T follicular helper cell (primary cell): ENCODE data around the gene OR11L1.

ENCODE experiments used
- DNase-seq: peaks from one replicate; pipeline ENCODE4 v3.0.0-alpha.2; 2020; ENCODE audit warnings: low read depth
- total RNA-seq, 2 experiments: gene quantifications; one replicate each; lab custom pipeline; 2026; lab: John Stamatoyannopoulos, UW

The OR11L1 gene, protein sequence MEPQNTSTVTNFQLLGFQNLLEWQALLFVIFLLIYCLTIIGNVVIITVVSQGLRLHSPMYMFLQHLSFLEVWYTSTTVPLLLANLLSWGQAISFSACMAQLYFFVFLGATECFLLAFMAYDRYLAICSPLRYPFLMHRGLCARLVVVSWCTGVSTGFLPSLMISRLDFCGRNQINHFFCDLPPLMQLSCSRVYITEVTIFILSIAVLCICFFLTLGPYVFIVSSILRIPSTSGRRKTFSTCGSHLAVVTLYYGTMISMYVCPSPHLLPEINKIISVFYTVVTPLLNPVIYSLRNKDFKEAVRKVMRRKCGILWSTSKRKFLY
- total RNA-seq = 0 reads per million in 2 experiments

DNA sequence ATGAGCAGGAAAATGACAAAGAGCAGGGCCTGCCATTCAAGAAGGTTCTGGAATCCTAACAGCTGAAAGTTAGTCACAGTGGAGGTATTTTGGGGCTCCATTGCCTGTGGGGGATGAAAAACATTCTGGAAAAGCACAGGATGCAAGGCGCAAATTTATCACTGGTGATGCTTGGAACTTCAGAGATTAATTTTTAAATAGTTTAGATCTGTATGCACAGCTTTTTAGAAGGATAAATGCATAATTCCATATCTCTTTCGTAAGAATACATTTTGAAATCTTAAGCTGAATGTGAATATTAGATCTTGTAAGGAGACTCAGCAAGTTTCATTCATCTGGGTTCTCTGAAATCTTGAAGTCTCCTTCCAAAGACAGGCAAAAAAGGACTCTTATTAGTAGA, at the start of gene OR11L1:
OR11L1 (minus strand) TSS at position 101 of the 400 bp plus-strand sequence; CDS start at position 101, 0 bp downstream.
- DNase-seq = no peak

DNA sequence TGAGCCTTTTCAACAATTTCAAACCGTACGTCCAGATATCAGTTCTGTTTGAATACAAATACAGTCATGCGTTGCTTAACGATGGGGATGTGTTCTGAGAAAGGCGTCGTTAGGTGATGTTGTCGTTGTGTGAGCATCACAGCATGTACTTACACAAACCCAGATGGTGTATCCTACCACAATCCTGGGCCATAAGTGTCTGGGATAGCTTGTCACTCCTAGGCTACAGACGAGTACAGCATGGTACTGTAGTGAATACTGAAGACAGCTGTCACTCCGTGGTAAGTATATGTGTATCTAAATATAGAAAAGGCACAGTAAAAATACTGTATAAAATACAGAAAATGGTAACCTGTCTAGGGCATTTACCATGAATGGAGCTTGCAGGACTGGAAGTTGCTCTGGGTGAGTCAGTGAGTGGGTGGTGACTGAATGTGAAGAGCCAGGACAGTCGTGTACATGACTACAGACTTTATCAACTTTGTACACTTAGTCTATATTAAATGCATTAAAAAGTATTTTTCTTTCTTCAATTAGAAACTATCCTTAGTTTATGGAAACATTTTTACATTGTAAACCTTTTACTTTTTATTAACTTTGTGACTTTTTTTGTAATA, 43.2 kb upstream of the OR11L1 start:
- DNase-seq = no peak

DNA sequence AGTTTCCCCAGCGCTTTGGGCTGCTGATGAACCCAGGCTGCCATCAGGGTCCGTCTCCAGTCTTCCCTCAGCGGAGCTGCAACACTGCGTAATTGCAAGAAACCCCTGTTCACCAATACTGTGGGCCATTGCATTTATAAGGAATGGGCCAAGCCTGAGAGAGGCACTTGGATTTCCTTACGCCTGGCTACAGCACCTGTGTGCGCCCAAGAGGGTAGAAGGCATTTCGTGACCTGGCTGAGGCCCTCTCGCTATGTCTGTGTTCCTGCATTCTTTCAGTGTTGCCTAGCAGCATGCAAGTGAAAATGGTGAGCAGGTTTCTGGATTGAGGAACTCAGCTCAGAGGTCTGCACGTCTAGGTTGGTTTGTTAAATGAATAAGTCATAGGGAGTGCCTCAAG, 41.6 kb upstream of the OR11L1 start:
- no peak for DNase-seq

DNA sequence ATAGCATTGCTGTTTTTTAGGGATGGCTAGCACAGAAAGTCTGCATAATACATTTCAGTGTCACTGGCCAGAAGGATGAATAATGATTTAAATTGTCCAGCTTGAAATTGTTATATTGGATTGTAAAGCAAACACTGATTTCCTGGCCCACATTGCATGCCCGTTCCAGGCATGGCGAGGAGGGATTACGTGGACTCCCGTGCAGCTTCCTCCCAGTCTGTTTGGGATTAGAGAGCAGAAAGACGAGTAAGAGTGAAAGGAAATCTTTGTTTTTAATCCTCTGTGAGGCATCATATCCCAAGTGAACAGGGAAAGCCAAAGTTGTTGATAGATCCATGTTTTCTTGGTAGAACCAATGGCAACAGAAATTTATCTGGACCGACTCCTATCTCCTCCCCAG, 23.7 kb upstream of the OR11L1 start:
- no peak for DNase-seq

DNA sequence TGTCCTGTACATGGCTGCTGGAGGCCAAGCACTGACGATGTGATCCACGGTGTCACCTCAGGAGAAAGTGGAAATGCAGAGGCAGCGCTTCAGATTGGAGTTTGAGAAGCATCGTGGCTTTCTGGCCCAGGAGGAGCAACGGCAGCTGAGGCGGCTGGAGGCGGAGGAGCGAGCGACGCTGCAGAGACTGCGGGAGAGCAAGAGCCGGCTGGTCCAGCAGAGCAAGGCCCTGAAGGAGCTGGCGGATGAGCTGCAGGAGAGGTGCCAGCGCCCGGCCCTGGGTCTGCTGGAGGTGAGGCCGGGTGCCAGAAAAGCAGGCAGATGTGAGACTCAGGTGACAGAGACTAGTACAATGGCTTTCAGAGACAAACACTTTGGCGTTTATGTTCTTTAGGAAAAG, 22.9 kb upstream of the OR11L1 start:
- no peak for DNase-seq

DNA sequence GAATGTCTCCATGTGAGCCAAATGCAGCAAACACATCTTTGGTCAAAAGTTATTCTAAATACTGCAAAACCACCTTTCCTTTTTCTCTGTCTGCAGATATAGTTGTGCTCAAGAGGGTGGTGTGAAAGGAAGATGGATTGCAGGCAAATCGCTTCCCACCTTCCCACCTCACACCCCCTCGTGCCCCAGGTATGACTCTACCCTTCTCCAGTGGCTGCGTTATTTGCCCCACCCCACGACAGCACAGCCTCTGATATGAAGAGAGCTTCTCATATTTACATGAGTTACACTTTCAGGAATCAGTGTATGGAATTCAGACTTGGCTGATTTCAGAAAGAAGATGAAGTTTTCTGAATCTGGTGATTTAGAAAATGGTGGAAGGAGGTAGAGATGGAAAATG, 21.1 kb upstream of the OR11L1 start:
- no peak for DNase-seq

DNA sequence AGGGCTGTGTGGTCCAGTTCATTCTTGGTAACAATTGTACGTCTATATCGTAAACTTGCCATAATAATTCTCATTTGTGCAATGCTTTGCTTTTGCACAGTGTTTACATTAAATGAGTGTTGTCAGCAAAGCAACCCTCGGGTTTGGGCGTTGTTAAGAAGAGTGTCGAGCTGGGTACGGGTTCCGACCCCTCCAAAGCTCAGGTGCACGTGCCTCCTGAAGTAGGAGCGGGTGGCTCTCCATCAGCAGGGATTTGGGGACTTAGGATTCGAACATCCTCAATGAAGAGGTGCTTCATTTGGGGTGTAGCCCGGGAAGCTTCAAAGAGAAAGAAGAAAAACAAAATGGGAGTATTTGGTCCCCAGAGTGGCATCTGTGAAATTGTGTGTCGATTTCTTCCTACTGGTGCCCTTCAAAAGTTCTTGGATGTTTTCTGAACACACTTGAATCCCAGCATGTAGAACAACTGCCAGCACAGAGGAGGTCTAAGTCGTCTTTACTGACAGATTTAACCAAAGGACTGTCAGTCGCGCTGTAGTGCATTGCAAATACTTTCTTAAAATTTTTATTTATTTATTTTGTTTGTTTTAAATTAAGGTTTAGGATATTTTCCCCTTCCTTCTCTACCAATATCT, 16.4 kb upstream of the OR11L1 start:
- DNase-seq = no peak

DNA sequence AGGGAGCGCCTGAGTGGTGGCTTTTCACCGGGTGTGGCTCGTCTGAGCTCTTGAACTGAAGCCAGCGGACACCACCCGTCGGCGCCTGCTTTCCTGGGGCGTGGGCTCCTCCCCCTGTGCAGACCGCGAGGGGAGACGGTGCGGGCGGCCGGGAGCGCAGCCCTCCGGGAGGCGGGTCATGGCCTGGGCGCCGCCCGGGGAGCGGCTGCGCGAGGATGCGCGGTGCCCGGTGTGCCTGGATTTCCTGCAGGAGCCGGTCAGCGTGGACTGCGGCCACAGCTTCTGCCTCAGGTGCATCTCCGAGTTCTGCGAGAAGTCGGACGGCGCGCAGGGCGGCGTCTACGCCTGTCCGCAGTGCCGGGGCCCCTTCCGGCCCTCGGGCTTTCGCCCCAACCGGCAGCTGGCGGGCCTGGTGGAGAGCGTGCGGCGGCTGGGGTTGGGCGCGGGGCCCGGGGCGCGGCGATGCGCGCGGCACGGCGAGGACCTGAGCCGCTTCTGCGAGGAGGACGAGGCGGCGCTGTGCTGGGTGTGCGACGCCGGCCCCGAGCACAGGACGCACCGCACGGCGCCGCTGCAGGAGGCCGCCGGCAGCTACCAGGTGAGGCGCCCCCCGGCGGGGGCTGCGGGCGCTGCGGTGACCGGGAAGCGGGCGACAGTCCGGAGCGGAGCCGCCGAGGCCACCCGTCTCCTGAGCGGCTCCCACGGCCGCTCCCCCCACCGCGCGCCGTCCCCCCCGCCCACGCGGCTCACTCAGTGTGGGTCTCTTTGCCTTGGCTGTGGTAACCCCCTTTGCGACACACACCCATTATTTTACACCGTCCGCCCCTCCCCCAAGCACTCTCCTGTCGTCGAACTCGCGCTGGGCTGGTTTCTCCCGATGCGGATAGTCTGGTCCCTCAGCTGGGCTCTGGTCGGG, 15.6 kb upstream of the OR11L1 start, which contains the start of gene TRIM58:
TRIM58 (plus strand) TSS at position 119 of the 916 bp plus-strand sequence; CDS start at position 179, 60 bp downstream.
- DNase-seq = no peak

DNA sequence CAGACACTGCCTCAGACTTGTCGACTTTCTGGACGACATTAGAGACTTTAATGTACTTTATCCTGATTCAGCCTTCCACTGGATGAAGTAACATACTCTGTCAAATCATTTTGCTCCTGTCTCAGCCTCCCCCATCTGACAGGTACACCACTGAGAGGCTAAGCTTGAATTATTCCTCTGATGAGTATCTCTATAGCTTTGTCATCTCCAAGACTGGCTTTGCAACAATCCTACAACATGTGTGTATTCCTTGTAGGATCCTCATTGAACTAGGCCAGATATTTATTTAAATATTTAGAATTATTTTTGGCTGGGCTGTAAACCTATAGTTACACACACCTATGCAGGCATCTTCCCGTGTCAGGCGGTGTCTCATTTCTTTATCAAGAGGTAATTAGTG, 14.2 kb upstream of the OR11L1 start:
- no peak for DNase-seq

DNA sequence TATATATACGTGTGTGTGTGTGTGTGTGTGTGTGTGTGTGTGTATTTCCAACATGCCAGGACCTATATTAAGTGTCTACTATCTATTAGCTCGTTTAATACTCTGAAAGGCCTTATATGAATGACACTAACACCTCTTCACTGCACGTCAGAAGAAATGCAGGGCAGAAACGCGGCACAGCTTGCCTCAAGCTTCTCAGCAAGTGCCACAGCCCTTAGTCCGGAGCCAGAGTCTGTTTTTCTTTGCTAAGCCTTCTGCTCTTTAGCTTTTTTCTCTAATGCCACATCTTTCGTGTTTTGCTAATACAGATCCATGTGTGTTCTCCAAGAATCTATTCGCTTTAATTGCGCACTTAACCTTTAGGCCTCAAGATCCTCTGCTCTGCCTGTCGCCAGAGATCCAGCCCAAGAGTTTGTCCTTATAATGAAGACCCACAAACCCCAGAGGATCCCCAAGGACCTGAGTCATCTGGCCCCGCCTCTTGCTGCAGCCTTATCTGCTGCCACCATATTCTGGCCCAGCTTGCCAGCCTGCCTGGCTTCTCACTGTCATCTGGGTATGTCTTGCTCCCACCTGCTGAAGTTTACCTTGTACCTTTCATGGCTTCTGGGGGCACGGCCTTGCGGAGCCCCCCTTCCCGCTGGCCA, 13.3 kb upstream of the OR11L1 start:
- no peak for DNase-seq

DNA sequence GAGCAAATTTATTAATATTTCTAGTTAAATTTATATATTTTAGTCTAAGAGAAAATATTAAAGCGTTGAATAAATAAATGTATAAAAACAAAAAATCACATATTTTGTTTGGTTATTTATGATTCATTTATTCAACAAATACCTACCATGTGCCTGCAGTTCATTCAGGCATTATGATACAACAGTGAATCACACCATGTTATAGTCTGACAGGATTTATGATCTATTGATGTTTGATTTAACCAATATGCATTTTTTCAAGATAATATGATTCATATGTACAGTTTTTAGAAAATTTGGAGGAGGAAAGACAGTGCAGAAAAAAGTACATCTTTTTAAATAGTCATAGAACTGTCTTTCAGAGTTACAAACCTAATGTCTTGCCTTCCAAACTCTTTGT, 7.9 kb upstream of the OR11L1 start:
- DNase-seq = no peak

DNA sequence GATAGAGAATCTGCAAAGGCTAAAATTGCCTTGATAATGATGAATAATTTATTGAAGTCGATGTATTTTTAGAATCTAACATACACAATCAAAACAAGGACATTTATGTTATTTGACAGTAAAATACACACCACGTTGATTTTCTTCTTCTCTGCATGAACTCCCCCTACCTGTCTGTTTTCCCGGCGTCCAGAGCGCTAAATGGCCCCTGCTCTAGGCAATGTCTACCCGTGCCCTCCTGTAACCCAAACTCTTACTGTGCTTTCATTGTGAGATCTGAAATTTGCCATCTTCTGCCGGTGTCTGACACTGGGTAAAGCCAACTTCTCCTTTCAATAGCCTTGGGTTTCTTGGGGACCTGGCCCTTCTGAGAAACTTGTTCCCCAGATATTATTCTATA, 6.7 kb upstream of the OR11L1 start:
- DNase-seq = no peak

DNA sequence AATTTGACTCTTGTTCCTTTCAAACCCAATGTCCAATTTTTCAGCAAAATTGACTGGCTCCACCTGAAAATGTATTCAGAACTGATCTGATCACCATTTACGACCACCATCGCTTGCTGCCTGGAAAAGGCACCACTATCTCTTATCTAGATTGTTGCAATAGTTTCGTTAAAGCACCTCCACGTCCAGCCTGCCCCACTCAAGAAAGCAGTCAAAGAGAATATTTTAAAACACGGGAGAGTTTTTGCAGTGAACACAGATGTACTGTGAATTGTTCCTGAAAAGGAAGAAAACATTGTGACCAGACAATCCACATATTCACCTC, 4.0 kb upstream of the OR11L1 start:
- no peak for DNase-seq

DNA sequence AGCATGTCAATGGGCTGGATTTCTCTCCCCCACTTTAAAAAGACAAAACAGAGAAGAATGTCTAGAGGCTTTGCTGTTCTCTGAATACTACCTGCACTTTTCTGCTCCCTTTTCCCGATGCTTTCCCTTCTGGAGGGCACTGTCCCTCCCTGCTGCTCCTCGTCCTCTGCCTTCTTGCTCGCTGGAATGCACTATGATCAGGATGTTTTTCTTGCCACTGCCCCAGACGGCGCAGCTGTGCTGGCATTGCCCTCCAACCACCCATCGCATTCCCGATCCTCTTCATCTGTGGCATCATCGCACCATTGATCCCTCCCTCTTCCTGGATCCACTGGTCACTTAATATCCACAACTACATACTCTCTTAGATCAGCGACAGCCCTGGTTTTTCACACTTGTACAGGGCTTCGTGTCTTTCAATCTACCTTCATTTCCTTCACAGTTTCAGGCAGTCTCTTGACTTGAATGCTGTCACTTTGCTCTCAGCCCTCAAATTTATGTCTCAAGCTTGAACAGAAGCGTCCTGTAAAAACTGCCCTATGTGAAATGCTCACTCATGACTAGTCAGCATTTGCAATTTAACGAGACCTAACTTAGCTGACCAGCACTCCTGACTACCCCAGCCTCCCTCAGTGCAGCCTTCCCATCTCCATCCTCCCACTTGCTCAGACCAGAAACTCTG, 3.5 kb upstream of the OR11L1 start:
- DNase-seq = no peak

DNA sequence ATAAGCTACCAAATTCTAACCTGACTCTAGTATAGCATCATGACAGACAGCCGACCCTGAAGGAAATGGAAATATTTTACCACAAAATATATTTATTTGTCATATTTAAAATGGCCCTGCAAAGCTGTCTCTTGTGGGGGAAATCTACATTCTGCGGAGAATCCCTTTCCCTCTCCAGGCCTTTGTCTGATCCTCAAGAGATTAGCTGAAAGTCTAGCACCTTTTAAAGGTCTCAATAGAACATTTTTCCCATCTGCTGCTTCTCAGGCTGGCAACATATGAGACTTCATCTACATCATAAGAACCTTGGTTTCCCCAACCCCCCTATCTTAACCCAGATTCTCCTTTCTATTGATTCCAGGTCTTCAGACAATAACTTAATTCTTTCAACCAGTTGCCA, 1.7 kb upstream of the OR11L1 start:
- DNase-seq = no peak

DNA sequence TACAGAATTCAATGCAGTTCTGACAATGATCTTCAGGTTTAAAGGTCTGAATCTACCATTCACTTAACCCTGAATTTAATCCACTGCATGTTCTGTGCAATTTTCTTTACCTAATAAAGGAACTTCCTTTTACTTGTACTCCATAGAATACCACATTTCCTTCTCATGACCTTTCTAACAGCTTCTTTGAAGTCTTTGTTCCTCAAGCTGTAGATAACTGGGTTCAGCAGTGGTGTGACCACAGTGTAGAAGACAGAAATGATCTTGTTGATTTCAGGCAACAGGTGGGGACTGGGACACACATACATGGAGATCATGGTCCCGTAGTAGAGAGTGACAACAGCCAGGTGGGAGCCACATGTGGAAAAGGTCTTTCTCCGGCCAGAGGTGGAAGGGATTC, 878 bp downstream of the OR11L1 start:
- DNase-seq = no peak

DNA sequence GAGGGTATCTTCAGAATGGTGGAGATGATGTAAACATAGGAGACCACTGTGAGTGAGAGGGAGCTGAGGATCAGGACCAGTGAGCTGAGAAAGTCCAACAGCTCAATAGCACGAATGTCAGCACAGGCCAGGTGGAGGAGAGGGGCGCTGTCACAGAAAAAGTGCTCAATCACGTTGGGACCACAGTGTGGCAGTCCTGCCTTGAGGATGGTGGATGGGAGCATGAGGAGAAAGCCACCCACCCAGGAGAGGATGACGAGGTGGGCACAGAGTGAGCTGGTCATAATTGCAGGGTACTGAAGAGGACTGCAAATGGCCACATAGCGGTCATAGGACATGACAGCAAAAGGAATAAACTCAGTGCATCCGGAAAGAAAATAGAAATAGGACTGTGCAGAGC, 8.1 kb downstream of the OR11L1 start:
- DNase-seq = no peak

DNA sequence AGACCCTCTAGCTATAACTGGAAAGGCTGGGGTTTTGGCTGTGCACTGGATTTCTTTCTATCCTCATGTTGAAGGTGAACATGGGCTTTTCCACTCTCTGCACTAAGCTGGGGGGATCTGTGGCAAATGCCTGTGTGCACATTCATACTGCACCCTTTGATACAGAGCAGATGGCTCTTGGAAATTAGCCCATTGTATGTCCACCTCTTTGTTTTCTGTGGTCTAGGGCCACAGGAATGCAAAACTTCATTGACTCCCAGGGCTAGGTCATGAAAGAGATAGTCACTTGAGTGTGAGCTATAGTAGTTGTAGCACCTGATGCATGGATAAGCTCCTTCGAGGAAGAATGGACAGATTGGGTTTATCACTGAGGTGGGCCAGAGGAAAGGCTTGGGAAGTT, 12.0 kb downstream of the OR11L1 start:
- DNase-seq = no peak

DNA sequence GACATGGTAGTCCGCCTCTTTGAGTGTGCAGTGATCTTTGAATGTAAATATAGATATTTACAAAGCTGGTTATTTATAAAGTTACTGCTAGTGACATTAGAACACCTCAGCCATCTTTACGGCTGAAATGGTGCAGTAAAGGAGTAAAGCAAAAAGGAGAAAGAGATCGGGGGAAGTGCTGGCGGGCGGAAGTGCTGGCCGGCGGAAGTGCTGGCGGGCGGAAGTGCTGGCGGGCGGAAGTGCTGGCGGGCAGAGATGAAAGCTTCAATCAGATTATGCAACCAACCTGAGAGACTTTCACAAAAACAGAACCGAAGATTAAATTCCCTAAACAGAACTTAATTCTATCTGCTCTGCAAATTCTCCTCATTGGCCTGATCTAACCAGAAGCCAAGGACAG, 16.3 kb downstream of the OR11L1 start:
- DNase-seq = no peak

DNA sequence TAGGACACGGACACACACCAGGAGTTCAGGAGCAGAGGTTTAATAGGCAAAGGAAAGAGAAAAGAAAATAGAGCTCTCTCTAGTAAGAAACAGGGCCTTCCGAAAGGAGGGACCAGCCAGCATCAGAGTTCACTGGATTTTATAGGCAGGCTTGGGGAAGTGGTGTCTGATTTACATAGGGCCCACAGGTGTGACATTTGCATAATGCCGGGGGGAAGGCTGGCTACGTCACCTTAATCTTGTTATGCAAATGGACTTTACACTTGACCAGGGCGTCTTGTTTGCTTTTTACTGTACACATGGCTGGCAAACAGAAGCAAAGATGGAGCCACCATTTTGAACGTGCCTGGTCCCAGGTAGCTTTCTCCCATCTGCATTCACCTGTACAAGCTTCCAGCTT, 17.7 kb downstream of the OR11L1 start, which contains the start of gene OR14A16:
OR14A16 (minus strand) TSS at position 97 of the 400 bp plus-strand sequence. CDS start 8,390 bp downstream, outside the sequence.
- no peak for DNase-seq

DNA sequence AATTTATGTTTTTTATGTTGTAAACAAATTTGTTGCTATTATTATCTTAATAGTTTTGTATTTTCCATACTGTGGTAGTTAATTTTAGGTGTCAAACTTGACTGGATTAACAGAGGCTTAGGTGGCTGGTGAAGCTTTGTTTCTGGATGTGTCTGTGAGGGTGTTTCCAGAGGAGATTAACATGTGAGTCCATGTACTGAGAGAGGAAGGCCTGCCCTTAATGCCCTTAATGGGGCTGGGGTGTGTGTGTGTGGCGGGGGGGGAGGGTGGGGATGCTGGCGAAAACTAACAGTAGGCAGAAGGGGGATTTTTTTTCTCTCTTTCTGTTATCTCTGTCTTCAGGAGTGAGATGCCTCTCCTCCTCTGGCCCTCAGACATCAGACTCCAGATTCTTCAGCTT, 19.6 kb downstream of the OR11L1 start:
- no peak for DNase-seq
